Esophagus muscularis mucosa (tissue), 3 donors: ENCODE results near the gene SAXO1.

ENCODE experiments used
- CTCF ChIP-seq, 3 experiments: fragments of 200-600 bp in 2 of 3; fragments of 450-650 bp in 1 of 3; sonication (generic) in 2 of 3; IDR thresholded peaks; one replicate each; pipeline ENCODE4 v1.5.1; 2017 to 2019; ENCODE audit warnings: antibody characterized with exemption in 3 of 3, mild to moderate bottlenecking in 2 of 3, moderate library complexity in 1 of 3
- POLR2A ChIP-seq: fragments of 450-650 bp; IDR thresholded peaks from one replicate; pipeline ENCODE4 v1.6.1; 2017; ENCODE audit warnings: antibody characterized with exemption, moderate library complexity, mild to moderate bottlenecking, low read depth
- POLR2AphosphoS5 ChIP-seq, 2 donors: sonication (generic); formaldehyde crosslinking; IDR thresholded peaks; one replicate each; pipeline ENCODE4 v1.6.1; 2017; ENCODE audit warnings: antibody characterized with exemption in 2 of 2

GRCh38 chr9:18888290-18888689 is 144.7 kb downstream of the SAXO1 start:
- TF ChIP-seq CTCF (IDR thresholded peaks at IDR 0.05) (no peak), POLR2AphosphoS5 (IDR thresholded peaks at IDR 0.05) (no peak), POLR2A (no peak)
